Vagina (tissue), 2 donors: ENCODE measurements around the gene AMBRA1. TPM values are rescaled to one million over a fixed set of nuclear protein-coding genes. Genes with fewer than 3 reads are reported as not detected.

ENCODE experiments used
- DNase-seq, 2 donors: peaks; one replicate each; pipeline ENCODE4 v3.0.0-alpha.2; 2017; ENCODE audit errors: extremely low spot score in 2 of 2
- H3K27ac ChIP-seq: fragments of 200-600 bp; sonication (generic); one replicate; pipeline ENCODE4 v1.5.1; 2019
- H3K27me3 ChIP-seq: fragments of 200-600 bp; sonication (generic); one replicate; pipeline ENCODE4 v1.5.1; 2019
- H3K36me3 ChIP-seq, 2 donors: fragments of 200-600 bp; sonication (generic); one replicate each; pipeline ENCODE4 v1.5.1; 2017 to 2019
- H3K4me1 ChIP-seq: fragments of 200-600 bp; sonication (generic); one replicate; pipeline ENCODE4 v1.5.1; 2019
- H3K4me3 ChIP-seq, 2 donors: fragments of 200-600 bp; sonication (generic); 1 replicate in 1 of 2; 2 replicates in 1 of 2; pipeline ENCODE4 v1.5.1; 2016 to 2019
- H3K9me3 ChIP-seq: fragments of 200-600 bp; sonication (generic); one replicate; pipeline ENCODE4 v1.5.1; 2019
- CTCF ChIP-seq, 3 experiments: fragments of 450-650 bp in 2 of 3; fragments of 200-600 bp in 1 of 3; sonication (generic) in 1 of 3; IDR thresholded peaks; one replicate each; pipeline ENCODE4 v1.5.1; 2017 to 2019; ENCODE audit warnings: antibody characterized with exemption in 3 of 3, mild to moderate bottlenecking in 2 of 3, moderate library complexity in 2 of 3
- POLR2A ChIP-seq, 2 donors: fragments of 450-650 bp; IDR thresholded peaks; one replicate each; pipeline ENCODE4 v1.6.1; 2017; ENCODE audit warnings: antibody characterized with exemption in 2 of 2, mild to moderate bottlenecking in 2 of 2, moderate library complexity in 2 of 2
- POLR2AphosphoS5 ChIP-seq, 2 donors: sonication (generic); formaldehyde crosslinking; IDR thresholded peaks; one replicate each; pipeline ENCODE4 v1.9.0; 2017; ENCODE audit warnings: antibody characterized with exemption in 2 of 2, mild to moderate bottlenecking in 2 of 2, low read depth in 1 of 2; ENCODE audit not compliant: insufficient read depth in 1 of 2
- intact Hi-C: fragments of 100-400 bp; cut with DNase I; formaldehyde crosslinking; loops from one replicate; pipeline ENCODE4 v1.15.1; 2023
- total RNA-seq: library from RNA; depleted of rRNA; stranded (reverse); fragments of >200 nt; gene quantifications from one replicate; pipeline ENCODE4 v1.2.3, GENCODE V29; 2016

AMBRA1 gene
- total RNA-seq, 1 donor from 2014 or later = 40.0 TPM

- Histone ChIP-seq H3K27ac (no peak overlapping the region), H3K4me3 (no peak overlapping the region), H3K4me1 (no peaks in the 10 kb centered on the region), H3K27me3 (no peaks in the 10 kb centered on the region), H3K36me3 (peaks cover 0 to 48% of the 10 kb centered on the region in 2 donors), H3K9me3 (no peaks in the 10 kb centered on the region)
- DNase-seq = no peak
- TF ChIP-seq CTCF (IDR thresholded peaks at IDR 0.05) (no peak), POLR2A (IDR thresholded peaks at IDR 0.05) (no peak), POLR2AphosphoS5 (IDR thresholded peaks at IDR 0.05; ENCODE audit: insufficient read depth in 1 of 2, low read depth in 1 of 2) (no peak)
- intact Hi-C loops = no loop called here
Observed at GRCh38 chr11:46408407-46408986, 185.3 kb downstream of the AMBRA1 start.

GRCh38 chr11:46407635-46408034 lies 186.2 kb downstream of the AMBRA1 start:
- no peak overlapping the region for H3K4me3 ChIP-seq
- H3K36me3 ChIP-seq = peaks cover 0 to 41% of the 10 kb centered on the region in 2 donors
- no peak for DNase-seq
- H3K4me1 ChIP-seq = no peaks in the 10 kb centered on the region
- no peak overlapping the region for H3K27ac ChIP-seq
- TF ChIP-seq POLR2AphosphoS5 (IDR thresholded peaks at IDR 0.05; ENCODE audit: insufficient read depth in 1 of 2, low read depth in 1 of 2) = no peak
- TF ChIP-seq CTCF (IDR thresholded peaks at IDR 0.05) = no peak
- no peak for TF ChIP-seq POLR2A (IDR thresholded peaks at IDR 0.05)
- intact Hi-C loops = no loop called here
- H3K27me3 ChIP-seq = no peaks in the 10 kb centered on the region
- H3K9me3 ChIP-seq = no peaks in the 10 kb centered on the region

DNA sequence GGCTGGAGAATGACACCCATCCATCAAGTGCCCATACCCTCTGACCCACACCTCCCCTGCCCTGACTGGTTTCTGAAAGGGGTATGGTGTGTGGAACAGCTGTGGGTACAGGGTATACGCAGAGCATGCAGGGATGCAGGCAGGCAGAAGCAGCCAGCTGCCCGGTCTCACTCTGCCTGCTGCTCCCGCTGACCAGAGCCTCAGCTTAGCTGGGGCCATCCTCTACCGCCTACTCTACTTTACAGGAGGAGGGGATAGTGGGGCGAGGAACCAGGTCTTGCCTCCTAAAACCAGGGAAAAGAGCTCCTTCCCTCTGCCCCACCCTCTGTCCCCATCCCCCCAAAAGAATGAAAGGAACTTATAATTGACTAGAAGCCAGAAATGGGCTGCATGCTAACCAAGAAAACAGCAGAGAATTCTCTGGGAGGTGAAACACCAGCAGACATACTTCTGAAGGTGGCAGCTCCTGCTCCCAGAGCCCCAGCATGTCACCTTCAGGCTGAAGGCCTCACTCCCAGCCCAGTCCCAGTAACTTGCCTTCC lies 189.3 kb downstream of the AMBRA1 start:
- intact Hi-C loops = no loop called here
- Histone ChIP-seq H3K27ac (no peak overlapping the region), H3K4me1 (no peaks in the 10 kb centered on the region), H3K27me3 (no peaks in the 10 kb centered on the region), H3K4me3 (no peak overlapping the region), H3K36me3 (peaks cover 0 to 32% of the 10 kb centered on the region in 2 donors), H3K9me3 (no peaks in the 10 kb centered on the region)
- DNase-seq = no peak
- TF ChIP-seq CTCF (IDR thresholded peaks at IDR 0.05) = no peak
- TF ChIP-seq POLR2AphosphoS5 (IDR thresholded peaks at IDR 0.05; ENCODE audit: insufficient read depth in 1 of 2, low read depth in 1 of 2) = no peak
- TF ChIP-seq POLR2A (IDR thresholded peaks at IDR 0.05) = no peak

GRCh38 chr11:46402957-46403902 lies 190.6 kb downstream of the AMBRA1 start:
- no peak for TF ChIP-seq CTCF (IDR thresholded peaks at IDR 0.05)
- TF ChIP-seq POLR2A (IDR thresholded peaks at IDR 0.05) = no peak
- TF ChIP-seq POLR2AphosphoS5 (IDR thresholded peaks at IDR 0.05; ENCODE audit: insufficient read depth in 1 of 2, low read depth in 1 of 2) = no peak
- H3K4me1 ChIP-seq = no peaks in the 10 kb centered on the region
- intact Hi-C loops = no loop called here
- H3K27me3 ChIP-seq = no peaks in the 10 kb centered on the region
- no peak for DNase-seq
- H3K36me3 ChIP-seq = peaks cover 0 to 23% of the 10 kb centered on the region in 2 donors
- H3K4me3 ChIP-seq = no peak overlapping the region
- H3K27ac ChIP-seq = no peak overlapping the region
- H3K9me3 ChIP-seq = no peaks in the 10 kb centered on the region
